Fibroblast of lung (primary cell): ENCODE results near the gene HSH2D.

Source experiments
- CTCF ChIP-seq, 2 donors: IDR thresholded peaks in 1 of 2; conservative IDR thresholded peaks in 1 of 2; 1 replicate in 1 of 2; 2 replicates in 1 of 2; pipeline ENCODE4 v1.5.1; 2011 to 2012; ENCODE audit warnings: low read length in 2 of 2, control low read depth in 1 of 2, inconsistent platforms in 1 of 2, low read depth in 1 of 2, mild to moderate bottlenecking in 1 of 2
- EZH2 ChIP-seq: IDR thresholded peaks from 2 replicates; pipeline ENCODE4 v1.5.1; 2012; ENCODE audit warnings: low read length, control low read depth, mild to moderate bottlenecking; ENCODE audit errors: missing control alignments

- TF ChIP-seq CTCF (conservative IDR thresholded peaks at IDR 0.05 in 1 of 2, IDR thresholded peaks at IDR 0.05 in 1 of 2; ENCODE audit: low read depth in 1 of 2, low read length in 2 of 2) (no peak), EZH2 (no peak)
Measured at GRCh38 chr19:16190198-16190597, 46.7 kb downstream of the HSH2D start.
